Neural cell (in vitro differentiated cells): Measurements from ENCODE around the gene SLC13A5. TPM values are rescaled to one million over a fixed set of nuclear protein-coding genes. Genes with fewer than 3 reads are reported as not detected.

Experiments used
- H2AFZ ChIP-seq: fragments of 200-600, 300-800 bp; sonication (generic), shearing (Covaris generic); 2 replicates; pipeline ENCODE4 v1.6.0; 2014; ENCODE audit warnings: low read depth, mild to moderate bottlenecking, antibody characterized with exemption, low read length, moderate library complexity
- H3F3A ChIP-seq: fragments of 200-600 bp; shearing (Covaris generic); 2 replicates; pipeline ENCODE4 v1.6.1; 2016; ENCODE audit warnings: mild to moderate bottlenecking, moderate library complexity, mixed read lengths, antibody characterized with exemption, low read length; ENCODE audit not compliant: insufficient read depth, poor library complexity, severe bottlenecking
- H3K27ac ChIP-seq: fragments of 200-600, 300-800 bp; sonication (generic), shearing (Covaris generic); 2 replicates; pipeline ENCODE4 v1.5.1; 2014; ENCODE audit warnings: mild to moderate bottlenecking, low read length, moderate library complexity
- H3K27me3 ChIP-seq: fragments of 300-800, 200-600 bp; sonication (generic), shearing (Covaris generic); 2 replicates; pipeline ENCODE4 v1.6.0; 2014; ENCODE audit warnings: mild to moderate bottlenecking, low read depth, low read length, moderate library complexity; ENCODE audit not compliant: insufficient read depth
- H3K36me3 ChIP-seq: fragments of 300-800, 200-600 bp; sonication (generic), shearing (Covaris generic); 2 replicates; pipeline ENCODE4 v1.5.1; 2014; ENCODE audit warnings: mild to moderate bottlenecking, antibody characterized with exemption, low read length, moderate library complexity; ENCODE audit not compliant: insufficient read depth
- H3K4me2 ChIP-seq: fragments of 300-800, 200-600 bp; sonication (generic), shearing (Covaris generic); 2 replicates; pipeline ENCODE4 v1.6.0; 2014; ENCODE audit warnings: mild to moderate bottlenecking, low read length
- H3K4me3 ChIP-seq: fragments of 300-800, 200-600 bp; sonication (generic), shearing (Covaris generic); 2 replicates; pipeline ENCODE4 v1.5.1; 2014; ENCODE audit warnings: mild to moderate bottlenecking, low read length, moderate library complexity
- H3K79me2 ChIP-seq: fragments of 200-600 bp; shearing (Covaris generic); replicated peaks from 2 replicates; pipeline ENCODE4 v1.6.0; 2014; ENCODE audit warnings: mild to moderate bottlenecking, low read length, moderate library complexity; ENCODE audit not compliant: insufficient read depth
- H3K9ac ChIP-seq: fragments of 300-800, 200-600 bp; sonication (generic), shearing (Covaris generic); 2 replicates; pipeline ENCODE4 v1.6.1; 2016; ENCODE audit warnings: mild to moderate bottlenecking, low read length, mixed read lengths
- H3K9me2 ChIP-seq: fragments of 200-600 bp; shearing (Covaris generic); 2 replicates; pipeline ENCODE4 v1.6.1; 2016; ENCODE audit warnings: mild to moderate bottlenecking, low read length, mixed read lengths; ENCODE audit not compliant: insufficient read depth
- H3K9me3 ChIP-seq: fragments of 200-600, 300-800 bp; sonication (generic), shearing (Covaris generic); 2 replicates; pipeline ENCODE4 v1.6.1; 2016; ENCODE audit warnings: mild to moderate bottlenecking, mixed run types, low read length, moderate library complexity, mixed read lengths
- H4K20me1 ChIP-seq: fragments of 200-600 bp; shearing (Covaris generic); 2 replicates; pipeline ENCODE4 v1.6.1; 2016; ENCODE audit warnings: mild to moderate bottlenecking, mixed run types; ENCODE audit not compliant: insufficient read depth
- CTCF ChIP-seq: fragments of 450-650 bp; IDR thresholded peaks from 2 replicates; pipeline ENCODE4 v1.5.1; 2014; ENCODE audit warnings: antibody characterized with exemption, mild to moderate bottlenecking, moderate library complexity; ENCODE audit not compliant: poor library complexity, severe bottlenecking
- EP300 ChIP-seq: fragments of 450-650 bp; conservative IDR thresholded peaks from 2 replicates; pipeline ENCODE4 v1.6.1; 2014; ENCODE audit warnings: antibody characterized with exemption, mild to moderate bottlenecking, moderate library complexity; ENCODE audit not compliant: poor library complexity, severe bottlenecking
- EZH2 ChIP-seq: fragments of 200-600, 300-800 bp; shearing (Covaris generic), sonication (generic); IDR thresholded peaks from 2 replicates; pipeline ENCODE4 v1.6.1; 2014; ENCODE audit warnings: antibody characterized with exemption, low read length, borderline replicate concordance, mild to moderate bottlenecking; ENCODE audit not compliant: insufficient read depth, poor library complexity, severe bottlenecking
- MXI1 ChIP-seq: fragments of 450-650 bp; conservative IDR thresholded peaks from 2 replicates; pipeline ENCODE4 v1.6.1; 2014; ENCODE audit warnings: antibody characterized with exemption, mild to moderate bottlenecking; ENCODE audit not compliant: poor library complexity, severe bottlenecking
- POLR2AphosphoS5 ChIP-seq: IDR thresholded peaks from 2 replicates; pipeline ENCODE4 v1.6.1; 2012
- RAD21 ChIP-seq: fragments of 450-650 bp; conservative IDR thresholded peaks from 2 replicates; pipeline ENCODE4 v1.6.1; 2014; ENCODE audit warnings: antibody characterized with exemption, mild to moderate bottlenecking, moderate library complexity
- REST ChIP-seq: IDR thresholded peaks from 2 replicates; pipeline ENCODE4 v1.6.1; 2012; ENCODE audit warnings: borderline replicate concordance
- SMC3 ChIP-seq: fragments of 450-650 bp; conservative IDR thresholded peaks from 2 replicates; pipeline ENCODE4 v1.6.1; 2014; ENCODE audit warnings: antibody characterized with exemption, mild to moderate bottlenecking, moderate library complexity; ENCODE audit not compliant: poor library complexity
- TAF1 ChIP-seq: IDR thresholded peaks from 2 replicates; pipeline ENCODE4 v1.6.1; 2012; ENCODE audit warnings: low read depth
- polyA plus RNA-seq: library from polyadenylated mRNA; depleted of rRNA; stranded (reverse); fragments of >200 nt; gene quantifications from 2 replicates; pipeline ENCODE4 v1.2.3, GENCODE V29; 2014

SLC13A5 gene
- polyA plus RNA-seq, 1 donor from 2014 or later = not detected

GRCh38 chr17:6704470-6705052 lies 8.6 kb downstream of the SLC13A5 start:
- Histone ChIP-seq H2AFZ (no peak overlapping the region), H3K27me3 (no peaks in the 10 kb centered on the region)

GRCh38 chr17:6703751-6704150 lies 9.4 kb downstream of the SLC13A5 start:
- no peaks in the 10 kb centered on the region for H4K20me1 ChIP-seq
- H3K36me3 ChIP-seq = no peaks in the 10 kb centered on the region
- no peak overlapping the region for H3K4me2 ChIP-seq
- H3K9me2 ChIP-seq = no peaks in the 10 kb centered on the region
- H3K27me3 ChIP-seq = no peaks in the 10 kb centered on the region
- no peak overlapping the region for H3K9ac ChIP-seq
- no peak overlapping the region for H2AFZ ChIP-seq
- TF ChIP-seq EP300 = no peak
- TF ChIP-seq POLR2AphosphoS5 = no peak
- no peak for TF ChIP-seq REST
- no peak for TF ChIP-seq TAF1
- no peak for TF ChIP-seq RAD21
- no peak for TF ChIP-seq EZH2
- no peak for TF ChIP-seq SMC3
- no peak for TF ChIP-seq MXI1
- TF ChIP-seq CTCF = no peak
- no peaks in the 10 kb centered on the region for H3K79me2 ChIP-seq
- no peaks in the 10 kb centered on the region for H3K9me3 ChIP-seq
- no peaks in the 10 kb centered on the region for H3F3A ChIP-seq
- H3K4me3 ChIP-seq = no peak overlapping the region
- no peak overlapping the region for H3K27ac ChIP-seq

More at GRCh38 chr17:6704470-6705052, 8.6 kb downstream of the SLC13A5 start:
- no peak overlapping the region for H3K9ac ChIP-seq
- TF ChIP-seq MXI1 = no peak
- no peak for TF ChIP-seq TAF1
- TF ChIP-seq REST = no peak
- TF ChIP-seq POLR2AphosphoS5 = no peak
- H3K27ac ChIP-seq = no peak overlapping the region
- H3K36me3 ChIP-seq = no peaks in the 10 kb centered on the region
- H3K9me3 ChIP-seq = no peaks in the 10 kb centered on the region
- H3K79me2 ChIP-seq = no peaks in the 10 kb centered on the region
- no peaks in the 10 kb centered on the region for H3F3A ChIP-seq
- H3K4me3 ChIP-seq = no peak overlapping the region
- no peaks in the 10 kb centered on the region for H3K9me2 ChIP-seq
- H4K20me1 ChIP-seq = no peaks in the 10 kb centered on the region
- H3K4me2 ChIP-seq = no peak overlapping the region
